CD4-positive, CD25-positive, alpha-beta regulatory T cell (primary cell): ENCODE data around the gene RTN1. TPM values are rescaled to one million over a fixed set of nuclear protein-coding genes. Genes with fewer than 3 reads are reported as not detected.

Experiments
- ATAC-seq, 2 donors: fragments of 150-1000 bp; cut with Tn5 transposase; one replicate each; pipeline ENCODE4 v1.10.0; 2021; ENCODE audit warnings: low read depth in 2 of 2, moderate number of reproducible peaks in 2 of 2, moderate library complexity in 1 of 2
- DNase-seq, 3 donors: peaks; one replicate each; pipeline versions ENCODE4 v3.0.0 to v3.0.0-alpha.2; 2012 to 2022; ENCODE audit warnings: mixed read lengths in 1 of 3
- H3K27ac ChIP-seq: one replicate; pipeline ENCODE4 v1.7.0; 2013; ENCODE audit warnings: mild to moderate bottlenecking, low read length; ENCODE audit not compliant: insufficient read depth, poor library complexity, severe bottlenecking
- H3K27me3 ChIP-seq: one replicate; pipeline ENCODE4 v1.7.0; 2013; ENCODE audit warnings: low read length; ENCODE audit not compliant: control insufficient read depth, insufficient read depth
- H3K36me3 ChIP-seq: one replicate; pipeline ENCODE4 v1.7.0; 2013; ENCODE audit warnings: mild to moderate bottlenecking, low read length, moderate library complexity; ENCODE audit not compliant: control insufficient read depth, insufficient read depth
- H3K4me1 ChIP-seq: 2 replicates; pipeline ENCODE4 v1.7.0; 2013; ENCODE audit warnings: mild to moderate bottlenecking, low read length; ENCODE audit not compliant: insufficient read depth, control insufficient read depth, poor library complexity, severe bottlenecking
- H3K4me3 ChIP-seq: one replicate; pipeline ENCODE4 v1.7.0; 2013; ENCODE audit warnings: low read depth, mild to moderate bottlenecking, low read length, moderate library complexity
- H3K9me3 ChIP-seq, 2 experiments: 1 replicate in 1 of 2; 2 replicates in 1 of 2; pipeline ENCODE4 v1.7.0; 2013; ENCODE audit warnings: low read length in 2 of 2, mild to moderate bottlenecking in 1 of 2, moderate library complexity in 1 of 2; ENCODE audit not compliant: control insufficient read depth in 2 of 2
- H3K27ac Mint-ChIP-seq, 3 donors: one replicate each; pipeline ENCODE4 v1.8.0; 2020 to 2022; ENCODE audit warnings: mild to moderate bottlenecking in 3 of 3, mixed read lengths in 3 of 3, moderate library complexity in 2 of 3
- H3K27me3 Mint-ChIP-seq: one replicate; pipeline ENCODE4 v1.8.0; 2022; ENCODE audit warnings: mild to moderate bottlenecking, mixed read lengths
- H3K36me3 Mint-ChIP-seq: one replicate; pipeline ENCODE4 v1.8.0; 2020; ENCODE audit warnings: mixed read lengths
- H3K4me1 Mint-ChIP-seq, 4 donors: one replicate each; pipeline ENCODE4 v1.8.0; 2020 to 2022; ENCODE audit warnings: mixed read lengths in 4 of 4, mild to moderate bottlenecking in 1 of 4
- H3K4me3 Mint-ChIP-seq, 4 donors: one replicate each; pipeline ENCODE4 v1.8.0; 2020 to 2022; ENCODE audit warnings: mild to moderate bottlenecking in 4 of 4, mixed read lengths in 4 of 4, moderate library complexity in 3 of 4
- H3K9me3 Mint-ChIP-seq, 7 donors: one replicate each; pipeline ENCODE4 v1.8.0; 2020 to 2022; ENCODE audit warnings: mixed read lengths in 7 of 7, mild to moderate bottlenecking in 3 of 7, moderate library complexity in 2 of 7
- polyA plus RNA-seq, 4 donors: library from polyadenylated mRNA; unstranded; fragments of 300-500 nt; fragmentation: Illumina TruSeq; gene quantifications; one replicate each; pipeline ENCODE4 v1.2.3, GENCODE V29; 2021
- total RNA-seq: library from RNA; stranded (reverse); gene quantifications from one replicate; pipeline ENCODE4 v1.2.3, GENCODE V29; 2022

RTN1 gene
- total and polyA plus RNA-seq, 5 donors from 2014 or later = 0.17 to 0.42 TPM; not detected in 3

- H3K27me3 Mint-ChIP-seq = peaks cover 42% of the 10 kb centered on the region
- ATAC-seq = no peak
- Histone ChIP-seq H3K4me1 (no peaks in the 10 kb centered on the region), H3K4me3 (no peak overlapping the region), H3K27ac (no peak overlapping the region), H3K27me3 (peaks cover 14% of the 10 kb centered on the region), H3K36me3 (no peaks in the 10 kb centered on the region), H3K9me3 (no peaks in the 10 kb centered on the region)
- no peaks in the 10 kb centered on the region for H3K36me3 Mint-ChIP-seq
- H3K9me3 Mint-ChIP-seq = peaks cover 0 to 5% (median 0%) of the 10 kb centered on the region in 7 donors
- H3K4me3 Mint-ChIP-seq = no peak overlapping the region
- H3K4me1 Mint-ChIP-seq = peaks cover 0 to 2% (median 0%) of the 10 kb centered on the region in 4 donors
- peak in 1 of 3 donors; percentile 19 for DNase-seq
- H3K27ac Mint-ChIP-seq = no peak overlapping the region
Observed at GRCh38 chr14:59632381-59632780, 238.2 kb downstream of the RTN1 start.

GRCh38 chr14:59631237-59631636 lies 239.3 kb downstream of the RTN1 start:
- H3K36me3 ChIP-seq = no peaks in the 10 kb centered on the region
- ATAC-seq (no peak), DNase-seq (no peak)
- no peaks in the 10 kb centered on the region for H3K4me1 ChIP-seq
- Mint-ChIP-seq H3K36me3 (no peaks in the 10 kb centered on the region), H3K27ac (no peak overlapping the region), H3K9me3 (peaks cover 0 to 5% (median 0%) of the 10 kb centered on the region in 7 donors), H3K4me3 (no peak overlapping the region), H3K27me3 (peaks cover 37% of the 10 kb centered on the region), H3K4me1 (peaks cover 0 to 2% (median 0%) of the 10 kb centered on the region in 4 donors)
- H3K4me3 ChIP-seq = no peak overlapping the region
- H3K27me3 ChIP-seq = peaks cover 14% of the 10 kb centered on the region
- no peak overlapping the region for H3K27ac ChIP-seq
- H3K9me3 ChIP-seq = no peaks in the 10 kb centered on the region

- Mint-ChIP-seq H3K4me3 (no peak overlapping the region), H3K4me1 (peaks cover 0 to 2% (median 0%) of the 10 kb centered on the region in 4 donors), H3K27ac (no peak overlapping the region), H3K9me3 (peaks cover 0 to 5% (median 0%) of the 10 kb centered on the region in 7 donors), H3K27me3 (peaks cover 37% of the 10 kb centered on the region), H3K36me3 (no peaks in the 10 kb centered on the region)
- no peaks in the 10 kb centered on the region for H3K36me3 ChIP-seq
- H3K9me3 ChIP-seq = no peaks in the 10 kb centered on the region
- no peak overlapping the region for H3K27ac ChIP-seq
- no peak overlapping the region for H3K4me3 ChIP-seq
- no peaks in the 10 kb centered on the region for H3K4me1 ChIP-seq
- DNase-seq = no peak
- ATAC-seq = no peak
- peaks cover 16% of the 10 kb centered on the region for H3K27me3 ChIP-seq
Observed at GRCh38 chr14:59630288-59630963, 240.2 kb downstream of the RTN1 start.

GRCh38 chr14:59629444-59630287 lies 240.9 kb downstream of the RTN1 start:
- Mint-ChIP-seq H3K9me3 (peaks cover 0 to 5% (median 0%) of the 10 kb centered on the region in 7 donors), H3K27me3 (peaks cover 37% of the 10 kb centered on the region), H3K36me3 (no peaks in the 10 kb centered on the region), H3K4me3 (no peak overlapping the region), H3K4me1 (peaks cover 0 to 2% (median 0%) of the 10 kb centered on the region in 4 donors), H3K27ac (no peak overlapping the region)
- no peak for DNase-seq
- Histone ChIP-seq H3K4me3 (no peak overlapping the region), H3K27me3 (peaks cover 16% of the 10 kb centered on the region), H3K27ac (no peak overlapping the region), H3K36me3 (no peaks in the 10 kb centered on the region), H3K4me1 (no peaks in the 10 kb centered on the region), H3K9me3 (no peaks in the 10 kb centered on the region)
- no peak for ATAC-seq

- H3K36me3 Mint-ChIP-seq = no peaks in the 10 kb centered on the region
- H3K9me3 Mint-ChIP-seq = peaks cover 0 to 2% (median 0%) of the 10 kb centered on the region in 7 donors
Observed at GRCh38 chr14:59627011-59627520, 243.5 kb downstream of the RTN1 start.

GRCh38 chr14:59622631-59623030 lies 247.9 kb downstream of the RTN1 start:
- ATAC-seq (no peak), DNase-seq (no peak)
- no peak overlapping the region for H3K27ac ChIP-seq
- H3K4me1 ChIP-seq = no peaks in the 10 kb centered on the region
- no peak overlapping the region for H3K4me3 ChIP-seq
- Mint-ChIP-seq H3K27ac (no peak overlapping the region), H3K27me3 (peaks cover 7% of the 10 kb centered on the region), H3K9me3 (peaks cover 0 to 2% (median 0%) of the 10 kb centered on the region in 7 donors), H3K36me3 (no peaks in the 10 kb centered on the region), H3K4me3 (no peak overlapping the region), H3K4me1 (no peaks in the 10 kb centered on the region)
- no peaks in the 10 kb centered on the region for H3K36me3 ChIP-seq
- H3K27me3 ChIP-seq = peaks cover 2% of the 10 kb centered on the region
- no peaks in the 10 kb centered on the region for H3K9me3 ChIP-seq

More at GRCh38 chr14:59627011-59627520, 243.5 kb downstream of the RTN1 start:
- ATAC-seq = no peak
- Histone ChIP-seq H3K36me3 (no peaks in the 10 kb centered on the region), H3K4me3 (no peak overlapping the region), H3K27ac (no peak overlapping the region), H3K4me1 (no peaks in the 10 kb centered on the region), H3K27me3 (peaks cover 16% of the 10 kb centered on the region), H3K9me3 (no peaks in the 10 kb centered on the region)
- DNase-seq = no peak
- H3K27me3 Mint-ChIP-seq = peaks cover 35% of the 10 kb centered on the region
- H3K27ac Mint-ChIP-seq = no peak overlapping the region
- H3K4me1 Mint-ChIP-seq = peaks cover 0 to 2% (median 0%) of the 10 kb centered on the region in 4 donors
- H3K4me3 Mint-ChIP-seq = no peak overlapping the region

GRCh38 chr14:59619061-59619460 lies 251.5 kb downstream of the RTN1 start:
- H3K9me3 ChIP-seq = no peaks in the 10 kb centered on the region
- DNase-seq (no peak), ATAC-seq (no peak)
- no peak overlapping the region for H3K27ac ChIP-seq
- no peaks in the 10 kb centered on the region for H3K4me1 ChIP-seq
- Mint-ChIP-seq H3K9me3 (peaks cover 0 to 2% (median 0%) of the 10 kb centered on the region in 7 donors), H3K27me3 (peaks cover 4% of the 10 kb centered on the region), H3K4me1 (no peaks in the 10 kb centered on the region), H3K4me3 (no peak overlapping the region), H3K36me3 (no peaks in the 10 kb centered on the region), H3K27ac (no peak overlapping the region)
- H3K4me3 ChIP-seq = no peak overlapping the region
- no peaks in the 10 kb centered on the region for H3K36me3 ChIP-seq
- no peaks in the 10 kb centered on the region for H3K27me3 ChIP-seq
